PC-9 (cell line): ENCODE data around the gene RASGRF1.

Experiments
- EZH2 ChIP-seq: fragments of 200-600 bp; sonication (generic); IDR thresholded peaks from 2 replicates; pipeline ENCODE4 v1.8.0; 2017; ENCODE audit warnings: antibody characterized with exemption, low read depth
- TF ChIP-seq, protein P1 (sequence below): fragments of 200-600 bp; sonication (generic); conservative IDR thresholded peaks from 2 replicates; pipeline ENCODE4 v1.6.1; 2017; ENCODE audit warnings: mixed run types, antibody characterized with exemption, mild to moderate bottlenecking, moderate library complexity

DNA sequence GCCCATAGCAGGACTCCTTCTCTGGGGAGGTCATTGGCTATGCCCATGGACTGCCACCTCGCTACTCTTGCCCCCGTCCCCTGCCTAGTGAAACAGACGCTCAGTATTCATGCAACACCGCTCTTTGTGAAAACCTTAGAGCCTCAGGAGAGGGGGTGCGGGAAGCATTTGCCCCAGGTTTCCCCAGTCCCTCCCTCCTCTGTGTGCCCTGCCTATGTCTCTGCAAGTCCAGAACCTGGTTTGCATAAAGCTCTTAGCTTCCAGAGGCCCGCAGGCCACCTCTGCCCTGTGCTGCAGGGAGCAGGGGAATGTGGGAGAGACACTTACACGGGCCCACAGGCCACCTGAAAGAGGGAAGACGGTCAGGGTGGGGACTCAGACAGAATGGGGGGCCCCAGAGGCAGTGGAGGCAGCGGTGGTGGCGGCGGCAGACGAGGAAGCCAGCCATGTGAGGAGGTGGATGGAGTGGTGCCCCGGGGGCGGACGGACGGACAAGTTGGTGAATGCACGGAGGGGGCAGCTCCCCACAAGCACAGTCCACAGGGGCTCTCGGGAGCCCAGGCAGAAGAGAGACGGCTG lies 111.9 kb downstream of the RASGRF1 start:
- TF ChIP-seq, protein P1, sequence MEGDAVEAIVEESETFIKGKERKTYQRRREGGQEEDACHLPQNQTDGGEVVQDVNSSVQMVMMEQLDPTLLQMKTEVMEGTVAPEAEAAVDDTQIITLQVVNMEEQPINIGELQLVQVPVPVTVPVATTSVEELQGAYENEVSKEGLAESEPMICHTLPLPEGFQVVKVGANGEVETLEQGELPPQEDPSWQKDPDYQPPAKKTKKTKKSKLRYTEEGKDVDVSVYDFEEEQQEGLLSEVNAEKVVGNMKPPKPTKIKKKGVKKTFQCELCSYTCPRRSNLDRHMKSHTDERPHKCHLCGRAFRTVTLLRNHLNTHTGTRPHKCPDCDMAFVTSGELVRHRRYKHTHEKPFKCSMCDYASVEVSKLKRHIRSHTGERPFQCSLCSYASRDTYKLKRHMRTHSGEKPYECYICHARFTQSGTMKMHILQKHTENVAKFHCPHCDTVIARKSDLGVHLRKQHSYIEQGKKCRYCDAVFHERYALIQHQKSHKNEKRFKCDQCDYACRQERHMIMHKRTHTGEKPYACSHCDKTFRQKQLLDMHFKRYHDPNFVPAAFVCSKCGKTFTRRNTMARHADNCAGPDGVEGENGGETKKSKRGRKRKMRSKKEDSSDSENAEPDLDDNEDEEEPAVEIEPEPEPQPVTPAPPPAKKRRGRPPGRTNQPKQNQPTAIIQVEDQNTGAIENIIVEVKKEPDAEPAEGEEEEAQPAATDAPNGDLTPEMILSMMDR: no peak
- no peak for TF ChIP-seq EZH2
